ENCODE data around the gene E2F7.

DNA sequence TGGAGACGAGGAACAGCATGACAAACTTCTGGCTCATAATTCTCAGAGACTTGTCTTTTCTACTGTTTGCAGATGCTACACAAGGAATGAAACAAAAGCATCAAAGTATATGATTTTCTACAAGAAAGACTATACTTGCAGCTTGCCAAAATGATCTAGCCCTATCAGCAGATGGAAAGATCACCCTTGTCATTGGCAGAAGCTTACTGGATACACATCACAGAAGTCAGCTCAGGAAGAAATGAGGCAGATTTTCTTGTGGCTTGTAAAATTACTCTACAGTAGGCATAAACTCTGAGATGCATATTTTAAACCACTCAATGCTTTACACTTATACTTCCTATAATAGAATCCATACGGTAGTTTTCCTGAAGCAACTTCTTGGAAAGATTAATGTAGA is 20.6 kb downstream of the E2F7 start:
- TF ChIP-seq, protein P1, sequence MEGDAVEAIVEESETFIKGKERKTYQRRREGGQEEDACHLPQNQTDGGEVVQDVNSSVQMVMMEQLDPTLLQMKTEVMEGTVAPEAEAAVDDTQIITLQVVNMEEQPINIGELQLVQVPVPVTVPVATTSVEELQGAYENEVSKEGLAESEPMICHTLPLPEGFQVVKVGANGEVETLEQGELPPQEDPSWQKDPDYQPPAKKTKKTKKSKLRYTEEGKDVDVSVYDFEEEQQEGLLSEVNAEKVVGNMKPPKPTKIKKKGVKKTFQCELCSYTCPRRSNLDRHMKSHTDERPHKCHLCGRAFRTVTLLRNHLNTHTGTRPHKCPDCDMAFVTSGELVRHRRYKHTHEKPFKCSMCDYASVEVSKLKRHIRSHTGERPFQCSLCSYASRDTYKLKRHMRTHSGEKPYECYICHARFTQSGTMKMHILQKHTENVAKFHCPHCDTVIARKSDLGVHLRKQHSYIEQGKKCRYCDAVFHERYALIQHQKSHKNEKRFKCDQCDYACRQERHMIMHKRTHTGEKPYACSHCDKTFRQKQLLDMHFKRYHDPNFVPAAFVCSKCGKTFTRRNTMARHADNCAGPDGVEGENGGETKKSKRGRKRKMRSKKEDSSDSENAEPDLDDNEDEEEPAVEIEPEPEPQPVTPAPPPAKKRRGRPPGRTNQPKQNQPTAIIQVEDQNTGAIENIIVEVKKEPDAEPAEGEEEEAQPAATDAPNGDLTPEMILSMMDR (IDR thresholded peaks at IDR 0.05) = no peak
- TF ChIP-seq POLR2A (IDR thresholded peaks at IDR 0.05) (no peak), POLR2AphosphoS5 (IDR thresholded peaks at IDR 0.05) (no peak)
